ENCODE results near the gene EIF4EBP2.
A peak's percentile ranks its signal among the peaks of the same experiment; 100 is the strongest.

EIF4EBP2 gene

GRCh38 chr10:70432101-70432500 is 28.2 kb downstream of the EIF4EBP2 start:
- DNase-seq (ENCODE audit: low read depth in 2 of 2, low spot score in 1 of 2) = no peak

DNA sequence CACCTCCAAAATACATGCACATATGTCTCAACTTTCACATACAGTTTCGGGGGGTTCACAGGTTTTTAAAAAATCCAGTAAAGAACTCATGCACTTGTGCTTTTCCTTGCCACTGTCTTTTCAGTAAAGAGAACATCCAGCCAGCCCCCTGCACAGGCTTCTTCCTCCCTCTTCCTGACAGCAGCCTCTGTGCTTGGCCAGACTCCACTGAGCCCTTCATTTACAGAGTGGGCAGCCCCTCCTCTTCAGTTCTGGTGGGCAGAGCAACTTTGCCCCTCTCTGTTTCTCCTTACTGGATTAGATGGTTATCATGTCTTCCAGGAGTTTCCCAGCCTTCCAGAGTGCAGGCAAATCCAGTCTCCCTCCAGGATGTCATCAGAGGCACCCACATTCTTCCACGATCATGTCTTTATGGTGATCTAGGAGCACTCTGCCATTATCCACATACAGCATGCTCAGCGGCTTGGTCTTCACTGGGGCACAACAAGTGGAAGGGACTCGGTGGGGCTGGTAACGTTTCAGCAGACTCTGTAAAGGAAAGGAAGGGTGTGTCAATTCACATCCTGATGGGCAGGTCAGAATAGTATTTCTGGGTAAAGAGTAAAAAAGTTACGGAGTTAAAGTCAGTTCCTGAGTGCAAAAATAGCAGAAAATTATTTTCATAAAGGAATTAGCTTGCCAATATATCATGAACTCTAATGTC is 28.8 kb downstream of the EIF4EBP2 start:
- no peak for DNase-seq (ENCODE audit: low read depth in 2 of 2, low spot score in 1 of 2)

DNA sequence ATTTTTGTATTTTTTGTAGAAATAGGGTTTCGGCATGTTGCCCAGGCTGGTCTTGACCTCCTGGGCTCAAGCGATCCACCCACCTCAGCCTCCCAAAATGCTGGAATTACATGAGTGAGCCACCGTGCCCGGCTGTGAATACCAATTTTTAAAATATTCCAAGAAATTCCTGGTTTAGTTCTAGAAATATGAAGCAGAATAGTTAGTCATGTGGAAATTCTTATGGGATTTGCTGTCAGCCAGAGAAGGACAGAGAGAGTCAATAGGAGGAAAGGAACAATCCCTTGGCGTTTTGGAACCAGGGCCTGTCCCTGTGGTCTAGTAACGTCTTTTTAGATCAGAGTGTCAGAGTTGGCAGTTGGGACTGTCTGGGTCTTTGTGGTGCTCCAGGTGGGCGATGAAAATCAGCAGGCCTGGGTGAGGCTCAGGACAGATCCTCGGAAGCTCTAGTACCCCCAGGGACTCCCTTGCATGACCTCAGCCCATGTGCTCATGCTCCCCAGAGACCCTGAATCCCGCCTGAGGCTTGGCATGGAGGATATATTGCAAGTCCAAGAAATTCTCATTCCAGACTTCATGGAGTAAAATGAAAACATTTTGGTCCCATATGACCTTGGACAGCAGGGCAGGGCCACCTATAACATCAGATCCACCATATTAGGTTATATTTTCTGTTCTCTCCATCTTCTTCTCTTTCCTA is 29.8 kb downstream of the EIF4EBP2 start:
- DNase-seq (ENCODE audit: low read depth in 2 of 2, low spot score in 1 of 2) = no peak

DNA sequence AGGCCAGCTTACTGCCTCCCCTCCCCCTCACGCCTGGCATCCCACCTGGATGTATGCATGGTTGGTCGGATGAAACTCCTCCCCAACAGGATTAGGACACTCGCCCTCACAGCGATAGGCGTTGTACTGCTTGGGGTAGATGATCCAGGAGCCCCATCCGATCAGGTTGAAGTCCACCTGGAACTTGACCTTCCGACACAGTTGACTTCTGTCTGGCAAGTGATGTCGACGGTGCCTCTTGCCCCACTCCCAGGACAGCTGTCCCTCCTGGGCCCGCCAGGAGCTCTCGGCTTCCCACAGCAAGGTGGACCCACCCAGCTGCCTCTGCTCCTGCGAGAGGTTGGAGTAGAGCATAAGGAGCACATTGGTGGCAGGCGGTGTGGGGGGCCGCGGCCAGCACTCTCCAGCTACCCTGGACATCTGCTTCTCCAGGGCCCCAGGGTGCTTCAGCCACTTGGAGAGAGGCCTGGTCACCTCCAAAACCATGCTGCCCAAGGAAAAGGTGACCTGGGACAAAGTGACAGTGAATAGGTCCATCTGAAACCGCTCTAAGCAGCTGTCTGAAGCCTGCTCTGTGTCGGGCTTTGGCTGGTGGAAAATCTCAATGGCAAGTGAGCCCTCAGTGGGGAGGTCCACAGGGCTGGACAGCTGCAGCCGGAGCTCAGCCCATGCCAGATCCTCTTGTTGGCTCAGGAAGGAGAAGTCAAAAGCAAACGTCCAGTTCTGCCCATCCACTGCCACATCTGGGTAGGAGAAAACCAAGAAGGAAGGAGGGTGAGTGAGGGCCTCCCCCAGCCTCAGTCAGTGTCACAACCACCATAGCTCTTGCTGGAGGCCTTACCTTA is 31.5 kb downstream of the EIF4EBP2 start:
- DNase-seq (ENCODE audit: low read depth in 2 of 2, low spot score in 1 of 2) = no peak

DNA sequence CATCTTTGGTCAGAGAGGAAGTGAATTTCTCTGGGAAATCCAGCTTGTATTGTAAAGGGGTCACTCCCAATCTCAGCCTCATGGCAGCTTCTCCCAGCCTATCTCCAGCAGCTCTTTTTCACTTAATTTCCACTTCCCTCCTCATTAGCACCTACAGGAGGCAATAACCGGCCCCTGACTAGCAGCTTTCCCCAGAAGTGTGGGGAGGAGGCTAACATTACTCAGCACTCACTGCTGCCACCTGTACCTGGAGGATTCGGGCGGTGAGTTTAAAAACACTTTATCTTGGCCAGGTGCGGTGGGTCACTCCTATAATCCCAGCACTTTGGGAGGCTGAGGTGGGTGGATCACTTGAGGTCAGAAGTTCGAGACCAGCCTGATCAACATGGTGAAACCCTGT is 33.8 kb downstream of the EIF4EBP2 start:
- no peak for DNase-seq (ENCODE audit: low read depth in 2 of 2, low spot score in 1 of 2)

GRCh38 chr10:70440296-70441160 is 36.6 kb downstream of the EIF4EBP2 start:
- DNase-seq (ENCODE audit: low read depth in 2 of 2, low spot score in 1 of 2) = no peak

DNA sequence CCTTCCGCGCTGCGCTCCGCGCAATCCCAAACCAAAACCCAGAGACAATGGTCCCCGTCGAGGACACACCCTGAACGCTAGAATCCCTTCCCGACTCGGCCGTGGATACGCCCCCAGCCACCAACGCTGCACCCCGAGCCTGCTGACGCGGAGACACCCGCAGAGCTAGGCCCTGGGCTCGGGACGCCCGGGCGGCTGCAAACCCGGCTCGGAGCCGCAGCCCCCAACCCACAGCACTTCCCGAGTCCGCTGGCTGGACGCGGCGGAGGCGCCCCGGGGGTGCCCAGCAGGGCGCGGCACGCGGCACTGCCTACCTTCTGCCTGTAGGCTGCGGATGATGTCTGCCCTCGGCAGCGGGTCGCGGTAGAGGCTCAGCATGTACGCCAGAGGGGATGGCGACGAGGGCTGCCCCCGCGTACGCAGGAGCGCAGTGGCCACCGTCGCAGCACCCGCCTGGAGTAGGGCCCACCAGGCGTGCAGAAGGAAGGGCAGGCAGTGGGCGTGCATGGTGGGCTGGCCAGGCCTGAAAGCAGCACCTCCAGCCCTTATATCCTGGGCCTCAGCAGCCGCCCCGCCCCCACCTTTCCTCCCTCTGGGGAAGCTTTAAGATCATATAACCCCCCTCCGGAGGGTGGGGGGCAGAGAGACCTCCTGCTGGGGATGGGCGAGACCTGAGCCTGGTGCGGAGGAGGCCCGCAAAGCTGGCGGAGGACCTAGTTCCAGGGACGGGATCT is 37.4 kb downstream of the EIF4EBP2 start, which contains the start of gene NODAL:
Gene NODAL (minus strand): TSS at position 521 of the 734 bp plus-strand sequence. CDS start 14 bp downstream, at position 507.
- no peak for DNase-seq (ENCODE audit: low read depth in 2 of 2, low spot score in 1 of 2)

DNA sequence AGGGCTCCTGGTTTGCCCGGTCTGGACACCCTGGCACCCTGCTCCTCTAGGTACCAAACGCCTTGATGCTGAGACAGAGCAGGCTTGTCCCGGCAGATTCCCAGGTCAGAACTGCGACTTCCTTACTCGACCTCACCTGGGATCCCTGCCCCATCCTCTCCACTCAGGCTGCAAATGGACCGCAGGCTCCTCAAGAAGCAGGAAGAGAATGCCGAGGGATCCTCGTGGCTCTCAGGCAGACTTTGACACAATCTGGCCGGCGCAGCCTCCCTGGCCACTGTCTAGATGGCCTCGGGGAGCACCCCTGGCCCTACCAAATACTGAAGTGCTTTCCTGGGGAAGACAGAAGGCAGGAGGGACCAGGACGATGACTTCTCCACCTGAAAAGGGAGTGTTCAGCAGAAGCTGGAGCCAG is 38.0 kb downstream of the EIF4EBP2 start:
- DNase-seq (ENCODE audit: low read depth in 2 of 2, low spot score in 1 of 2) = no peak

- no peak for DNase-seq (ENCODE audit: low read depth in 2 of 2, low spot score in 1 of 2)
Observed at GRCh38 chr10:70442332-70442988, 38.5 kb downstream of the EIF4EBP2 start.

- no peak for DNase-seq (ENCODE audit: low read depth in 2 of 2, low spot score in 1 of 2)
Observed at GRCh38 chr10:70444744-70445143, 40.8 kb downstream of the EIF4EBP2 start.

DNA sequence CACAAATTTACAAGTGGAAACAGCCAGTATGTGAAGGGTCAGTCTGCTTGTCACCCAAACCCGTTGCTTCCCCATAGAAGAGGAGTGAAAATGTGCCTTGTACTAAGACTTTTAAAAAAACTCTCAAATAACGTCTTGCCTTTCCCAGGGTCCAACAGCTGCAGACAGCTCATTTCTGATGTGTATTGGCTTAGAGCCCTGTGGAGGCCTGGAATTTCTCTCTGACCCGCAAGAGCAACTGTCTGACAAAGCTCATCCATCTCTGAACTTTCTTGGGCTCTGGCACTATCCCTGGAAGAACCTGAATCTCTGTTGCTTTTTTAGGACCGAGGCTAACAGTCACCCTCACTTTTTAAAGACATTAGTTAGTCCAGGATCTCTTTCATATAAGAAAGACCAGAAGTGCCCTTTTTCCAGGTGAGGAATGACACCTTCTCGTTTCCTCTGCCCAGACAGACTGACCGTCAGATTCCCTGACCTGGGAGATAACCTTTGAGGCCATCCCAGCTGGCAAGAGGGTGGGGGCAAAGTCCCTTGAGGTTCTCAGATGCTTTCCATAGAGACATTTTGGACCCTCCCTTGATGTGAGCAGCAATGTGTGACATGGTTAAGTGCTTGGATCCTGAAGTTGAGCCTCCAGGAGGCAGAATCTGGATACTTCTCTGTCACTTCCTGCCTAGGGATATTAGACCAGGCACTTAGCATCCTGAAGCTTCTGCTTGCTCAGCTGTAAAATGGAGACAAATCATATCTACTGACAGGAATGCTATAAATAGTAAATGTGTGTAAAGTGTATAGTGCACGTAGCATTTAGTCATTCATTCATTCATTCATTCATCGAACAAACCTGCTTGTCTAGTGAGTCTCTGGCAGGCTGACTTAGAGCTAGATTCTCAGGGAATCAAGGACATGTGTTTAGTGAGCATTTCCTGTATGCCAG is 42.0 kb downstream of the EIF4EBP2 start:
- DNase-seq (ENCODE audit: low read depth in 2 of 2, low spot score in 1 of 2) = no peak

DNA sequence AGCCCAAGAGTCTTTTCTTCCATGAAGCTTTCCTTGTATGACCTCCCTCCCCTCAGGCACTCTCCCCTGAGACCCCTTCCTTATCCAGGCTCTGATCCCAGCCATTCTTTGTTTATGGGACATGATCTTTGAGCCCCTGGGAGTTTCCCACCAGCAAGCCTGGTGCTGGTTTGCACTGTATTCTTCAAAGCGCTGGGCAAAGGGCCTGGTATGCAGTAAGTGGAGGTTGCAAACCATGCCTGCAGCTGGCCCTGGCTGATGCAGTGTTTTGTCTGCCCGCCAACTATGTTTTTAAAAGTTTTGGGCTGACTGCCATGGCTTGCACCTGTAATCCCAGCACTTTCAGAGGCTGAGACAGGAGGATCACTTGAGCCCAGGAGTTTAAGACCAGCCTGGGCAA is 44.3 kb downstream of the EIF4EBP2 start:
- no peak for DNase-seq (ENCODE audit: low read depth in 2 of 2, low spot score in 1 of 2)

GRCh38 chr10:70455213-70455630 is 51.3 kb downstream of the EIF4EBP2 start:
- DNase-seq (ENCODE audit: low read depth in 2 of 2, low spot score in 1 of 2) = no peak

DNA sequence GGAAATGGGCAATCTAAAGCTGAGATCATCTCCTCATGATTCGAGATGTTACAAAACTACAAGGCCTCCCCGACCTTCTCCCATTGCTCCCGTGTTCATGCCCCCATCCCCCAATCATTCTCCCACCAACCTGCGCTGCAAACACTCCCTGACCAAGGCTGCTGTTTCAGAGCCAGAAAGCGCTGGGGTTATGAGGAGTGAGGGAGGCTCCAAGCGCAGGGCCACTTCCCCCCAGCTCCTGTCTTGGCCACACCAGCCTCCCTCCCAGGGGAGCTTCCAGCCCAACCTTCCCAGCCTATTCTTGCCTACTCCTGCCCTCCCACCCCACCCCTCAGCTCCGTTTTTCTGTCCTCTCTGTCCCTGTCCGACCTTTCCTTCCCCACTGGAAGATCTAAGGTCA is 52.2 kb downstream of the EIF4EBP2 start:
- no peak for DNase-seq (ENCODE audit: low read depth in 2 of 2, low spot score in 1 of 2)

DNA sequence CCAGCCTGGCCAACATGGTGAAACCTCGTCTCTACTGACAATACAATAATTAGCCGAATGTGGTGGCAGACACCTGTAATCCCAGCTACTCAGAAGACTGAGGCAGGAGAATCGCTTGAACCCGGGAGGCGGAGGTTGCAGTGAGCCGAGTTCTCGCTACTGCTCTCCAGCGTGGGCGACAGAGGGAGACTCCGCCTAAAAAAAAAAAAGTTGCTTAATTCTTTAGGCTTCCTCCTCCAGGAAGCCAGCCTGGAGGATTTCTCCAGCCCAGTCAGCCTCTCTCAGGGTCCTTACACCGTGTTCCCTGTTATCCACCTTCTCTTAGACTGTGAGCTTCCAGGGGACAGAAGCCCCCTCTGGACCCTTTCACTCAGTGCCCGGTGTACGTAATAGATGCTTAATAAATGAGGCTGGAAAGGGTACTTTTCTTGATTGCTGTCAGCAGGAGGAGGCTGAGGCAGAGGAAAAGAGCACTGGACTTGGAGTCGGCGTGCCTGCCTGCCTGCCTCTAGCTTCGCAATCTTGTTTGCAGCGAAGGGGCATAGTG is 53.9 kb downstream of the EIF4EBP2 start:
- DNase-seq (ENCODE audit: low read depth in 2 of 2, low spot score in 1 of 2) = no peak

- DNase-seq (ENCODE audit: low read depth in 2 of 2, low spot score in 1 of 2) = peak; percentile 31 to 43
Observed at GRCh38 chr10:70458329-70459060, 54.5 kb downstream of the EIF4EBP2 start.

DNA sequence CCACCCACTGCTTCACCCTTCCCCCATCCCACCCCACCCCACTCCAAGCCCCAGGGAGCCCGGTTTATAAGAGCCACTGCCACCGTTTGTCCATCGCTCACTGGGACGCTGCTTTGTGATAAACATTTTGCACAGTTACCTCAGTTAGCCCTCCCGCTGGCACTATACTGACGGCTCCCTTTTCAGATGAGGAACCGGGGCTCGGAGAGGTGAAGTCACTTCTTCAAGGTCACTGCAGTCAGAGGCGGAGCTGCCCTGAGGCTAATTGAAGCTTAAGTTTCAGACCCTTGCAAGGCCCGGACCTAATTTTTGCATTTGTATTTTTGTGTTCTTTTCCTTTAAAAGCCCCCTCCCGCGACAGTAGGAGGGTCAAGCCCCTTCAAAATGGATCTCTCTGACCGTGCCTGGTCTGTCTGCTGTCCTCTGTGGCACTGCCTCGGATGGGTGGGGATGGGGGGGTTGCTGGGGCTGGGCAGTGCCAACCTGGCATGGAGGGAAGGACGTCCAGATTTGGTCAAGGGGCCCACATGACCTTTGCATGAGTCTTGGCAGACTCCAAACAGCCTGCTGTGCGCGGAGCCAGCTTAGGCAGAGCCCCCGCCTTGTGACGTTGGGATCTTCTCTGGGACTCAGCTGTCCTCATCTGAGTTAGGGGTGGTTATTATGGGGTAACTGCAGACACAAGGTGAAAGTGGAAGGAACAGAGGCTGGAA is 55.3 kb downstream of the EIF4EBP2 start:
- DNase-seq (ENCODE audit: low read depth in 2 of 2, low spot score in 1 of 2) = no peak
